Measurements from ENCODE around the gene SND1. TPM values are rescaled to one million over a fixed set of nuclear protein-coding genes. Genes with fewer than 3 reads are reported as not detected.
A peak's percentile ranks its signal among the peaks of the same experiment; 100 is the strongest.

The SND1 gene
- total and polyA plus RNA-seq, 10 of the 15 experiments (the other 5 are each of a cell fraction or from before 2014, with no cell fraction given), result 52.4 to 270 (median 146) TPM

GRCh38 chr7:127928852-127929251 lies 276.9 kb downstream of the SND1 start:
- FAIRE-seq, result no peak
- intact Hi-C loops (cut with micrococcal nuclease; ENCODE audit: unreplicated experiment), result no loop called here
- SMC1A ChIA-PET (ENCODE audit: uncharacterized antibody, unreplicated experiment), result interaction anchor here (0.6 to 2.9 kb wide), 12 partner anchors 12 to 213 kb away, joined by 3 to 10 read pairs (median 3); no protein-coding TSS in a partner anchor
- H3K27ac ChIP-seq (ENCODE audit: control insufficient read depth, insufficient read depth), result peak overlapping the region; percentile 36
- peaks cover 41% of the 10 kb centered on the region for H3K4me1 ChIP-seq (ENCODE audit: control insufficient read depth, insufficient read depth, low read length)
- H3K79me2 ChIP-seq (ENCODE audit: control insufficient read depth, insufficient read depth, low read length), result peaks cover 21% of the 10 kb centered on the region
- peak overlapping the region; percentile 15; the same call in 1 of the 2 replicates for H3K4me3 ChIP-seq
- no peaks in the 10 kb centered on the region for H3K27me3 ChIP-seq (replicated peaks in 1 of 2; ENCODE audit: control insufficient read depth in 2 of 2, insufficient read depth in 2 of 2, low read length in 1 of 2)
- no peak overlapping the region for H3K9ac ChIP-seq (ENCODE audit: control insufficient read depth, insufficient read depth, low read length)
- no TSS peak for BruUV-seq (replicated peaks)
- no peaks in the 10 kb centered on the region for H4K20me1 ChIP-seq (ENCODE audit: control insufficient read depth, insufficient read depth)
- in situ Hi-C loops (cut with MboI), result no loop called here
- H3K4me2 ChIP-seq (ENCODE audit: control insufficient read depth, insufficient read depth), result peak overlapping the region; percentile 78
- H3K36me3 ChIP-seq (ENCODE audit: control insufficient read depth in 2 of 2, insufficient read depth in 2 of 2, low read length in 1 of 2), result peaks cover 4 to 5% of the 10 kb centered on the region in 2 experiments; a peak in 3 of 4 replicates
- no peak overlapping the region for H2AFZ ChIP-seq (ENCODE audit: control insufficient read depth, low read depth, low read length)
- 43% methylated on average over 6 of the region's 6 CpGs for WGBS (ENCODE audit: insufficient coverage, insufficient replicate concordance, low lambda C conversion rate, missing lambda C conversion rate)
- POLR2A ChIA-PET, result interaction anchor here (0.5 to 1.4 kb wide), 5 partner anchors 8 to 112 kb away, joined by 3 to 6 read pairs (median 3); no protein-coding TSS in a partner anchor
- TF ChIP-seq HDAC6 (IDR thresholded peaks at IDR 0.05; ENCODE audit: unreplicated experiment) (no peak), MEF2A (IDR thresholded peaks at IDR 0.05; ENCODE audit: insufficient read depth, low read depth, low read length) (0 out of 2 replicates have a peak, but pooled peaks have one; percentile 31), JUND (IDR thresholded peaks at IDR 0.05; ENCODE audit: low read depth, low read length) (no peak), ZNF207 (IDR thresholded peaks at IDR 0.05; ENCODE audit: borderline replicate concordance) (no peak)
- DNase-seq (ENCODE audit: low read depth, low spot score), result no peak
- RAD21 ChIA-PET (ENCODE audit: unreplicated experiment), result interaction anchor here (1.5 to 1.6 kb wide), 3 partner anchors 8 to 58 kb away, joined by 3 to 4 read pairs (median 4); no protein-coding TSS in a partner anchor
- ATAC-seq, result peak; percentile 33; the same call in 2 of the 3 replicates
- peaks cover 2% of the 10 kb centered on the region; the same call in 2 of the 3 replicates for H3K9me3 ChIP-seq (replicated peaks; ENCODE audit: control insufficient read depth, insufficient read depth, low read length)
- CTCF ChIA-PET, result interaction anchor here (0.9 to 1.9 kb wide), 2 partner anchors 31 to 221 kb away, joined by 3 to 4 read pairs; no protein-coding TSS in a partner anchor

Measured in GM12878 (cell line).